GM19043 (cell line): ENCODE results near the gene RPRD1A.
A peak's percentile ranks its signal among the peaks of the same experiment; 100 is the strongest.
"Not testable (repeated sequence)": the region's sequence is repeated elsewhere in the genome, so short reads cannot be mapped to it uniquely, and the experiment has no call there.

Experiments
- ATAC-seq: cut with Tn5 transposase; IDR thresholded peaks from one replicate; pipeline ENCODE4 v1.9.1; 2021; ENCODE audit warnings: low read depth; ENCODE audit not compliant: unreplicated experiment

RPRD1A gene

DNA sequence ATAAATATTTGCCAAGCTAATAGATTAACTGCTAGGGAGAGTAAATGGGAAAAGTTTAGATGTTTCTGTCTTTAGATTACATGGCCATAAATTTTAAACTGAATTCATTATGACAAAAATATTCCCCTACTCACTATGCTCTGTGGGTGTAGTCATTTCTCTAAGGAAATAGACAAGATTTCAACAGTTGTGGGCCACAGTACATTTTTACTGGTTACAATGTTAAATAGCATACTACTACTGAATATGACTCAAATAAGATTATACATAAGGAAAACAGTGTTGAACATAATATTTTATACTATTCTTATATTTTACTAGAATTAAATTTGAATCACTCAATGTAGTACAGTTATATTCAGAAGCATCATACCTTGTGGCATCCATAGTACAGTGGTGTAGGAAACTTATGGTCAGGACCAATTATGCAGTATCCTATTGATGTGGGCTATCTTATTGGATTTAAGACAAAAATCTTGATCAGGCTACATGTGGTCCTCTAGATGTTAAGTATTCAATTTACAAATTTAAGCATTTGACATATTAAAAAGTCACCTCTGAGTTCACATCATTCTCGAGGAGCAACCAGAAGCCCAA lies 33.0 kb downstream of the RPRD1A start:
- no peak for ATAC-seq

- ATAC-seq = no peak
These were observed 35.5 kb downstream of the RPRD1A start for GRCh38 chr18:36031903-36032302.

DNA sequence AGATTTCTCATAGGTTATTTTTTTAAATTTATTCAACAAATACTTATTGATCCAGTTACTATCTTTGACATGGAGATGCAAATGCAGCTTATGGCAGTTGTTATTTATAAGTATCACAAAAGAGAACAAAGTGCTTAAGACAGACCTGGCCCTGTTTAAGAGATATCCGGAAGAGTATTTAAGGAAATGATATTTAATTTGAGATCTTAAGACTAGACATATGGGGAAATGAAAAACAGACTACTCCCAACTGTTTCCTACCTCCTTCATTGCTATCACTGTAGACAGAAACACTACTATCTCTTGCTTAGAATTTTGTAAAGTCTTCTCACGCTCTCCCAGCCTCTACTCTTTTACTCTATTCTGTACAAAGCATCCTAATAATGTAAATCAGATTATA lies 36.0 kb downstream of the RPRD1A start:
- no peak for ATAC-seq

DNA sequence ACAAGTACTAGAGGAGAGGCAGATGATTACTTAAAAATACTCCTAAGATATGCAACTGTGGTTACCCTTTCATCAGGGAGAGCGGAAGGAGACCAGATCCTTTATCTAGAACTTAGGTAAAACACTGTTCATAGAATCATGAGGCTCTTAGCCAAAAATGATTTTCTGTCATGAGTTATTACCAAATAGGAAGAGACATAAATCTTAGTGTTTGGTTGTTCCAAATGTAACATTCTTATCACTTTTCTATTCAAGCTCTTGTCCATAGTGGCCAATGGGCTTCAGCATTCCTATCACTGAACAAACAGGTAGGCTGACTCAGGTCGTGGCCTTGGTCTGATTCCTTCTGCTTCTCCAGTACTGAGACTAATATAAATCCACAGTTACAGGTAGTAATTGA lies 38.5 kb downstream of the RPRD1A start:
- ATAC-seq = no peak

GRCh38 chr18:36025025-36025424 lies 42.3 kb downstream of the RPRD1A start:
- no peak for ATAC-seq

DNA sequence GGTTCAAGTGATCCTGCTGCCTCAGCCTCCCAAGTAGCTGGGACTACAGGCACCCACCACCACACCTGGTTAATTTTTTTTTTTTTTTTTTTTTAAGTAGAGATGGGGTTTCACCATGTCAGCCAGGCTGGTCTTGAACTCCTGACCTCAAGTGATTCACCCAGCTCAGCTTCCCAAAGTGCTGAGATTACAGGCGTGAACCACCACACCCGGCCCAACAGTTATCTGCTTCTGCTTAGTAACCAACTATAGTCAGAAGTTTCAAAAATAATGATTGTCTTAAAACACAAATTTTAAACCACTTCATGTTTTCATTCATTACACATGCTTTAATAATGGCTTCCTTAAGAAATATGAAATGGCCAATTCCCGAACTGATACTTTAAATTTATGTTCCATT lies 43.1 kb downstream of the RPRD1A start:
- not testable (repeated sequence) for ATAC-seq

DNA sequence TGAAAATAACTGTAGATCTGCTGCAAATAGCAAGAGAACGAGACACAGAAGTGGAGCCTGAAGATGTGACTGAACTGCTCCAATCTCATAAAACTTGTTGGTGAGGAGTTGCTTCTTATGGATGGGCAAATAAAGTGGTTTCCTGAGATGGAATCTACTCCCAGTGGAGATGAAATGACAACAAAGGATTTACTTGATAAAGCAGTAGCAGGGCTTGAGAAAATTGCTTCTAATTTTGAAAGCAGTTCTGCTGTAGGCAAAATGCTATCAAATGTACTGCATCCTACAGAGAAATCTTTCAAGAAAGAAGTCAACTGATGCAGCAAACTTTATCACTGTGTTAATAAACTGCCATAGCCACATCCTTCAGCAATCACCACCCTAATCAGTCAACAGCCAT lies 44.0 kb downstream of the RPRD1A start:
- ATAC-seq = no peak

DNA sequence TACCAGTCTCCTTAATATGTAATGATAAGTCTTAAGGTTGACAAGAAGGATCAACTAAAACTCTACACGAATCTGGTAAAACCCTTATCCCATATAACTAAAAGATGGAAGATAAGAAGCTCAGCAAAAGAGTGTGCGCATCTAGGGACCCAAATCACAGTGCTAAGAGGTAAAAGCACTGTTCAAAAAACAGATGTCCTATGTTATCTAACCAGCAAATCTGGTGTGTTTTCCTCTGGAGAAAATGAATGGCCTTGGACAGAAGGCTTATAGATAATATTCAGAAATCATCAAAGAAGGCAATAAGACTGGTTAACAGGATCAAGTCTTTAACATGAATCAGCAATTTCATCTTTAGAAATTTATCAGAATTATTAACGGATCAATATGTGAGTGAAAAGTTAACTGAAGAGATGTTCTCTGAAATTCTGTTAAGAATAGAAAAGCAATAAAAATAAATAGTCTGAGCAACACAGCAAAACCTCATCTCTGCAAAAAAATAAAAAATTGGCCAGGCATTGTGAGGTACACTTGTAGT lies 47.1 kb downstream of the RPRD1A start:
- ATAC-seq = no peak

GRCh38 chr18:36017232-36017631 lies 50.1 kb downstream of the RPRD1A start:
- no peak for ATAC-seq

- ATAC-seq = peak; percentile 84
These were observed 51.7 kb downstream of the RPRD1A start for GRCh38 chr18:36015629-36016028.

DNA sequence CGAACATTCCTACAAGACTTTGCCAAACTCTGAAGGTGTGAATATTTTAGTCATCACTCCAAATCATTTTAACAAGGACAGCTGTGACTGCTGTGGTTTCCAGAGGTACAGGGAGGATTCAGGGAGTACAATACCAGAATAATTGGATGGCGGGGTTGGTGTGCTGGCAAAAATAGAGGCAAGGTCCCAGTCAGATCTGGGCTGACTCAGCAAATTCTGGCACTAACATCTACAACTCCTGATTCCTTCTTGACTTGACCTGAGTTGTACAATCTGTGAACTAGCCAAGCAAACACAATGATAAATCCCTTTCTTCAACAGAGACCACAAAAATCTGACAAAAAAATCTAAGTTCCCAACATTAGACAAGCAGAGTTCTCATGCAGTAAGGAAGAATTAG lies 54.5 kb downstream of the RPRD1A start:
- no peak for ATAC-seq

- ATAC-seq = no peak
These were observed 58.1 kb downstream of the RPRD1A start for GRCh38 chr18:36009214-36009613.

DNA sequence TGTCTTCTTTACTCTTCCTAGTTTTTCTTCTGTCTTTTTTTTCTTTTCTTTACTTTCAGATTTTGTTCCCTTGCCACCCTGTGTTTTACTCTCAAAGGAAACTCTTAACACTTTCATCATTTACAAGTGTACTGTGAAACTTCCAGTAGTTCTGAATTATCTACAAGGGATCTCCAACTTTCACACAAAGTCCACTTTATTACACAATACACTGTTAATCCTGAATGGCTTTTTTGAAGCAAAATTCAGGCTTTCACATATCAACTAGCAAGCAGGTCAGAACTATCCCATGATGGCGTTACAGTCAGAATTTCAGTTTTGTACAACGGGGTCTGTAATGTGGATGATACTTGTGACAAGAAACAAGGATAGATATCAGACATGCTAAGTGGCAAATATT lies 60.4 kb downstream of the RPRD1A start:
- no peak for ATAC-seq

DNA sequence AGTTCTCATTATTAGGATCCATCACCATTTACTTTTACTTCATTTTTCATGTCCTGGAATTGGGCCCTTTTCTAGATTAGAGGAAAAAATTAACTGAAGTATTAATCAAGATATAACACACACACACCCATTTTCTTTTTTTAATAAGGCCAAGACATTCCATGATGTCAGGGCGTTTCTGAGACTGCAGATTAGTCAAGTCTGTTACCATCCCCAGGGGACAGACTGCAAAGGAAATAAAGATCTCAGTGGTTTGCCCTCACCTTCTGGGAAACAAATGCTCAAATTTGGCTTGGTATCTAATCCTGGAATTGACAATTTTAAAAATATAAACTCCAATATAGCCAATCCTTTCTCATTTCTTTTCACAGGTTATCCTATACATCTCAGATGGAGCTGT lies 67.4 kb downstream of the RPRD1A start:
- no peak for ATAC-seq

- no peak for ATAC-seq
These were observed 68.4 kb downstream of the RPRD1A start for GRCh38 chr18:35998967-35999366.

DNA sequence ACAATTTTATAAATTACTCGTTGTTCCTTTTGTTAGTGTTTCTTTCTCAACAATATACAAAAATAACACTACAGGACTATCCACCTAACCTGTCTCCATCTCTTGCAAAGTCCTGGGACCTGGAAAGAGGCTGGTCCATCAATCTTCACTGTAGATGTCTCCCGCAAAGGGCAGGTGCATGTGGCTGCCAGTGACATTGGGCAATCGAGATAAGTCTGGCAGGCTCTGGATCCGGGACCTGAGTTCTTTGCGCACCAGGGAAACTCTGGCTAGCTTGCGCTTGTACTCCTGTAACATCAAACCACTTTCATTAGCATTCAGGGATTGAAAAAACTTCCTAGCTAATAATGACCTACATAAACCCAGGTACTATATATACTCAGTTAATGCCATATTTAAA lies 74.3 kb downstream of the RPRD1A start:
- ATAC-seq = no peak

GRCh38 chr18:35991696-35992095 lies 75.7 kb downstream of the RPRD1A start:
- no peak for ATAC-seq

DNA sequence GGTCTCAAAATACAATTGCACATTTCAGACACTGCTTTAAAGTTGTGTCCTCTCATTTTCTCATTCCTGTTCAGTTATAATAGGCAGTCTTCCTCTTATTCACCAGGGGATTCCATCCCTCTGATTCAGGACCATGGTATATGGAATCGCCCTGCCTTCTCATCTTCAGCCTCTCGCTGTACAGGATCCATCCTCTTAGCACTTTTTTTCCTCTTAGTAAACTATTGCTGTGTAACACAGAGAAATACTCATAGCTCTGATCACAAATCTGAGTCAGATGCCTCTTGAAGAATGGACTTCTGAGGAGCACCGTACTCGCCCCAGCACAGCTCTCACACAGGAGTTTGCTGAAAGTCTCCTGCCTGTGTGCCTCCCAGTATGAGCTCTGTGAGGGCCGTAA lies 83.5 kb downstream of the RPRD1A start:
- no peak for ATAC-seq

DNA sequence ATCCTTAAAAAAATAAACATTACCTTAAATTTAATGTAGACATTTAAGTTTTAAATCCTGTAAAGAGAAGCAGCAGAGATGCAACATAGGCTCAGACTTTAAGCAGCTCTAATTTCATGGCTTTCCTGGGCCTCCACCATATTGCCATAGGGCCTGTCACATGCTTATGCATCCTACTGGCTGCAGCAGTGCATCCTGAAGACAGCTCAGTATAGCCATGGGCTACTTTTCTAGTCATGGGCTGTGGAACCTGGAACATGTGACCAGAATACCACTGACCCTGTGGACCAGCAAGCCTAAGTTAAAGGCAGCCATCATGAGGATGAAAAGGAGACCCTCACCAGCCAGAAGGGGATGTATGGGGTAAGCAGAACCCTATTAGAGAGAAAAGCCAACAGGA lies 84.2 kb downstream of the RPRD1A start:
- ATAC-seq = no peak

GRCh38 chr18:35982409-35983114 lies 84.8 kb downstream of the RPRD1A start:
- ATAC-seq = no peak

- no peak for ATAC-seq
These were observed 88.2 kb downstream of the RPRD1A start for GRCh38 chr18:35979112-35979511.

DNA sequence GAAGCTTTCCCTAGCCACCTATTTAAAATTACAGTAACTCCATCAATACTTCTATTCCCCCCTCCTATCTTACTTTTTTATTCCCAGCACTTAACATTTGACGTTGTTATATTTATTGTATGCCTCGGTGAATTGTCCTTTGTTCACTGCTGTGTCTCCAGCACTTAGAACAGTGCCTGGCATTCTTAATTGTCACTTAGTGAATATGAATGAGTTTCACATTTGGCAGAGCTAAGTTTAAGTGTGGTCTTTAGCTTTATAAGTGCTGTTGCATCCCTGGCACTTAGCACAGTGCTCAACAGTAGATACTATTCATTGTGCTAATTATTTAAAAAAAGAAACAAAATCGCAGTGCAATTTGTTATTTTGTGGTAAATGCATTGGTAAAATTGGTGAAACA lies 93.2 kb downstream of the RPRD1A start:
- ATAC-seq = no peak
